Mesothelial cell of epicardium (in vitro differentiated cells): ENCODE data around the gene BOC. TPM values are rescaled to one million over a fixed set of nuclear protein-coding genes. Genes with fewer than 3 reads are reported as not detected.

Experiments used
- DNase-seq, 2 experiments: peaks; one replicate each; pipeline ENCODE4 v3.0.0; 2021; ENCODE audit warnings: low spot score in 2 of 2; ENCODE audit not compliant: unreplicated experiment in 2 of 2
- H3K27ac Mint-ChIP-seq: 2 replicates; pipeline ENCODE4 v1.8.0; 2021; ENCODE audit warnings: mixed read lengths
- H3K27me3 Mint-ChIP-seq: 2 replicates; pipeline ENCODE4 v1.8.0; 2021; ENCODE audit warnings: low read depth, mixed read lengths
- H3K36me3 Mint-ChIP-seq: 2 replicates; pipeline ENCODE4 v1.8.0; 2021; ENCODE audit warnings: mixed read lengths
- H3K4me1 Mint-ChIP-seq: 2 replicates; pipeline ENCODE4 v1.8.0; 2021; ENCODE audit warnings: mixed read lengths
- H3K4me3 Mint-ChIP-seq: 2 replicates; pipeline ENCODE4 v1.8.0; 2021; ENCODE audit warnings: mild to moderate bottlenecking, moderate library complexity, mixed read lengths
- H3K9me3 Mint-ChIP-seq: 2 replicates; pipeline ENCODE4 v1.8.0; 2021; ENCODE audit warnings: mixed read lengths
- total RNA-seq: library from RNA; stranded (reverse); gene quantifications from 3 replicates; pipeline ENCODE4 v1.2.1, GENCODE V29; 2021
- TF ChIP-seq, protein P1 (sequence below): fragments of 200-600 bp; sonication (generic); IDR thresholded peaks from one replicate; pipeline ENCODE4 v1.5.0; 2021; ENCODE audit warnings: antibody characterized with exemption; ENCODE audit not compliant: unreplicated experiment

The BOC gene
- total RNA-seq, 1 donor from 2014 or later: 85.3 TPM

DNA sequence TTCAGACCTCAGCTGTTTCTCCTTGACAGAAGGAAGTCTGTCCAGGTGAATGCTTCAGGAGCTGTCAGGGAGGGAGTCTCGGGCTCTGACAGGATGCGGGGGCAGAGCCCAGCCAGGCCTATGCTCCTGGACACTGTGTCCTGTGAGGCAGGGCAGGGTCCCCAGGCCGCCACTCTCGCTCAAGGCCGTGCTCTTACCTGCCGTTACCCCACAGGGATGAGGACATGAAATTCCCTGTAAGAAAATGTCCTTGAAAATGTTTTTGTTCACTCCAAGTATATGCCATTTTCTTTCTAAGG is 63.9 kb downstream of the BOC start:
- Mint-ChIP-seq H3K9me3 (no peaks in the 10 kb centered on the region), H3K4me3 (no peak overlapping the region), H3K27ac (peak overlapping the region; percentile 88), H3K27me3 (no peaks in the 10 kb centered on the region), H3K4me1 (peaks cover 23% of the 10 kb centered on the region), H3K36me3 (peaks cover 41% of the 10 kb centered on the region)
- TF ChIP-seq, protein P1, sequence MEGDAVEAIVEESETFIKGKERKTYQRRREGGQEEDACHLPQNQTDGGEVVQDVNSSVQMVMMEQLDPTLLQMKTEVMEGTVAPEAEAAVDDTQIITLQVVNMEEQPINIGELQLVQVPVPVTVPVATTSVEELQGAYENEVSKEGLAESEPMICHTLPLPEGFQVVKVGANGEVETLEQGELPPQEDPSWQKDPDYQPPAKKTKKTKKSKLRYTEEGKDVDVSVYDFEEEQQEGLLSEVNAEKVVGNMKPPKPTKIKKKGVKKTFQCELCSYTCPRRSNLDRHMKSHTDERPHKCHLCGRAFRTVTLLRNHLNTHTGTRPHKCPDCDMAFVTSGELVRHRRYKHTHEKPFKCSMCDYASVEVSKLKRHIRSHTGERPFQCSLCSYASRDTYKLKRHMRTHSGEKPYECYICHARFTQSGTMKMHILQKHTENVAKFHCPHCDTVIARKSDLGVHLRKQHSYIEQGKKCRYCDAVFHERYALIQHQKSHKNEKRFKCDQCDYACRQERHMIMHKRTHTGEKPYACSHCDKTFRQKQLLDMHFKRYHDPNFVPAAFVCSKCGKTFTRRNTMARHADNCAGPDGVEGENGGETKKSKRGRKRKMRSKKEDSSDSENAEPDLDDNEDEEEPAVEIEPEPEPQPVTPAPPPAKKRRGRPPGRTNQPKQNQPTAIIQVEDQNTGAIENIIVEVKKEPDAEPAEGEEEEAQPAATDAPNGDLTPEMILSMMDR: no peak
- no peak for DNase-seq

DNA sequence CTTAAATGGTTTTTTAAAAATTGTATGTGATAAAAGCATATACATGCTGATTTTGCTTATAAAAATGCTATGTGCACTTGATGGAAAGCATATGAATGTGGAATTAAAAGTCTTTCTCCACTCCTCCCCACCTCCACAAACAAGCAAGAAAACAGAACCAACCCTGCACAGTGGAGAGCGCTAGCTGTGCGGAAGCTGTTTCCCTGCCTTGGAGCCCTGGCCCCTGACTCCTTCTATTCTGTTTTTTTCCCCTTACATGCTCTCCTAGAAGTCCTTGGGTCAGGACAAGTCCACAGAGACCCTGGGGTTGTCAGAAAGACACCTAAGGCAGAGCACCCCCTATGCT is 64.2 kb downstream of the BOC start:
- DNase-seq: no peak
- peaks cover 23% of the 10 kb centered on the region for H3K4me1 Mint-ChIP-seq
- no peaks in the 10 kb centered on the region for H3K9me3 Mint-ChIP-seq
- peak overlapping the region; percentile 88 for H3K27ac Mint-ChIP-seq
- H3K4me3 Mint-ChIP-seq: no peak overlapping the region
- peaks cover 44% of the 10 kb centered on the region for H3K36me3 Mint-ChIP-seq
- H3K27me3 Mint-ChIP-seq: no peaks in the 10 kb centered on the region
- TF ChIP-seq, protein P1: no peak

DNA sequence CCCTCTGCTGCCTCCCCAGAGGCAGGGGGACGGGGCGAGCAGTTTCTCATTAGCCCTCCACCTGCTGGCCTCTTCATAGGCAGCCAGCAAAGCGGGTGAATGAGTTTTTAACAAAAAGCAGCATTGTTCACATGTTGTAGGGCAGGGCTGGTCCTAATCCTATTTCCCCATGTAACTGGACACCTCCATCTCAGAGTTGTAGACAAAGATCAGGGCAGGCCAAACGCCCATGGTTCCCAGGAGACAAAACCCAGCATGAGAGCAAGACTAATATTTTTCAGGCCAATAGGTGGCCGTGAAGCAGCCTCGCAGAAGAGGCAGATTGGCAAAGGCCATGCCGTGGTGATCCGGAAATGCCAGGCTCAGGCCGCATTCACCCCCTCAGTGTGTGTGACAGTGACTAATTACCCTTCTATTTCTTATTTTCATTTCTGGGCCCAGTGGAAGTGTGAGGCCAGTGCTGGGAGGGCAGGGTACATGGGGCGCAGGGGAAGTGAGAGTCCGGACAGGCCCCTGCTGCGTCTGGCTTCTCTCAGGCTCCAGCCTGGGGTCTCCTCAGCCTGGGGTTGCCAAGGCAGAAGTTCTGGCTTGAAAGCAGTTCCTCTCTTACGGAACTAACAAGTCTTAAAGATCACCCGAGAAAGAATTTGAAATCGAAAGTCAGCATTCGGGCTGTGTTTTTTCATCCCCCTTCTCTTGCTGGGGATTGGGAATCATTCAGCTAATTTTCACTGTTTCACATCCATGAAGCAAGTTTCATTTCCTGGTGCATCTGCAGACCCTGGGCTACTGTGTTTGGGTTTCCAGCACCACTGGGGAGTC is 64.8 kb downstream of the BOC start:
- DNase-seq: no peak
- TF ChIP-seq, protein P1: peak; percentile 31
- peaks cover 23% of the 10 kb centered on the region for H3K4me1 Mint-ChIP-seq
- H3K9me3 Mint-ChIP-seq: no peaks in the 10 kb centered on the region
- peak overlapping the region; percentile 88 for H3K27ac Mint-ChIP-seq
- no peaks in the 10 kb centered on the region for H3K27me3 Mint-ChIP-seq
- no peak overlapping the region for H3K4me3 Mint-ChIP-seq
- H3K36me3 Mint-ChIP-seq: peaks cover 48% of the 10 kb centered on the region

DNA sequence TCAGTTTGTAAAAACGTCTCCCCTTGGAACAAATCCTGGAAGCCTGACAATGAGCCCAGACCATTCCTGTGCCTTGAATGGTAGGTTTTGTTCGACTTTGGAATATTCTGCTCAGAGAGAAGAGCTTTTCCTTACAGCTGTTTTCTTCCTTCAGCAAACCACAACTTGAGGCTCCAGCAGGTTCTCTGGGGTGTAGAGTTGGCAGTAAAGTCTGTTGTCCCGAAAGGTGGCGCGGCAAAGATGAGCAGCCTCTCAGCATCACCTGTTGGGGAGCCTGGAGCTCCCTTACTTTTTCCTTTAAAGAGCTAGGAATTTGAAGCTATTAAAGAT is 65.4 kb downstream of the BOC start:
- Mint-ChIP-seq H3K36me3 (peaks cover 51% of the 10 kb centered on the region), H3K27ac (peak overlapping the region; percentile 68), H3K27me3 (no peaks in the 10 kb centered on the region), H3K4me1 (peaks cover 23% of the 10 kb centered on the region), H3K9me3 (no peaks in the 10 kb centered on the region), H3K4me3 (no peak overlapping the region)
- no peak for DNase-seq
- TF ChIP-seq, protein P1: no peak

DNA sequence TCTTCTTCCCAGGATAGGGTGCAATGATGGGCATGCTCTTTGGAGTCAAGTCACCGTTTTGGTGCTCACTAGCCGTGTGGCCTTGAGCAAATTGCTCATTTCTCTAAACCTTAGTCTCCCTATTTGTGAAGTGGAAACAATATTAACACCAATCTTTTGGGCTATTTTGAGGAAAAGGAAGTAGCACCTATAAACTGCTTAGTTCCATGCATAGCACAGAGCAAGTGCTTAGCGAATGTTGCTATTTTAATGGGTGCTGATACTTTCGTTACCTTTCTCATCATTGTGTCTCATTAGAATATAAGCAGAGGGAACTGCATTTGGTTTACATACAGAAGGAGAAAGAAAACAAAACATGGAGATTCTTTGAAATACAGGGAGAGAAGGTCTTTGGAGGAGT is 66.1 kb downstream of the BOC start:
- H3K27ac Mint-ChIP-seq: no peak overlapping the region
- H3K36me3 Mint-ChIP-seq: peaks cover 51% of the 10 kb centered on the region
- H3K9me3 Mint-ChIP-seq: no peaks in the 10 kb centered on the region
- DNase-seq: no peak
- peaks cover 23% of the 10 kb centered on the region for H3K4me1 Mint-ChIP-seq
- no peaks in the 10 kb centered on the region for H3K27me3 Mint-ChIP-seq
- TF ChIP-seq, protein P1: no peak
- no peak overlapping the region for H3K4me3 Mint-ChIP-seq
